Measurements from ENCODE around the gene FARS2.
A peak's percentile ranks its signal among the peaks of the same experiment; 100 is the strongest.

Gene FARS2

DNA sequence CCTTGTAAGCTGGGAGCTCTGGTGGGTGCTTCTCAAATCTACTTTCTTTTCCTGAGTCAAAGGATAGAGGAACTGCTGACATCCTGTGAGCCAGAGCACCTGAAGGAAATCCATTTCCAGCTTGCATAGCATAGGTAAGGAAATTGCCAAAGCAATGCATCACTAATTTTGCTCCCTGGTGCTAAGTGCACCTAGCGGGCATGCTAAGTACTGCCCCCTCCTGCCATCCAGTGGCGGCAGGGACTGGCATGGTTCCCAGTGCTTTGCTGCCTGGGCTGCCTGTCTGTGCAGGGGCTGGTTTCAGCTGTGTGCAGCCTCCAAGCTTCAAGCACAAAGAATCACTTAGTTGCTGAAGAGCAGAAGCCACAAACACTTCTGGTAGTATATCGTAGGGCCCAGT, 63.9 kb downstream of the FARS2 start:
- no peak for DNase-seq (ENCODE audit: low read depth, low spot score)

DNA sequence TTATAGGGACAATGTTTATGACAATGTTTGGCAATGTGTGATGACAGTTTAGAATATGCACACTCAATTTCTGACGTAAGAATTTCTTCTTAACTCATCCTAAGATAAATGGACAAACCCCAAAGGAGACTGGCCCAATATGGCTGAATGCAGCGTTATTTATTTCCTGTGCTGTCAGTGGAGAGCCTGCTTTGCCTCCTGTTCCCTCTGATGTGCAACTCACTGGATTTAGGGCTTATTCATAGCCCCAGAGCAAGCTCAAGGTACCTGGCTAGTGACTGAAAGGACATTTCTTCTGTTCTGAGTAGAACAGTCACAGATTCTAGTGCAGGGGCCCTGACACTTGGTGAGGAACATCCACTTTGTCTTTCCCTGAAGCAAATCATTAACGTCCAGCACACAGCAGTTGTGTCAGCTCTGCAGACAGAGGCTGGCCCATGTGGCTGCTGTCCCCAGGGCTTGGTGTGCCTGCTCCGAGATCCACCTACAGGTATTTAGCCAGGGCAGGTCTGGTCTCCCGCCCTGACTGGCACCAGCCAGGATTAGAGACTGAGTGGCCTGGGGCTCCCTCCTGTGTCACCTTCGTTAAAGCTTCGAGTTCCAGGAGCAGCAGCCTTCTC, 64.8 kb downstream of the FARS2 start:
- no peak for DNase-seq (ENCODE audit: low read depth, low spot score)

DNA sequence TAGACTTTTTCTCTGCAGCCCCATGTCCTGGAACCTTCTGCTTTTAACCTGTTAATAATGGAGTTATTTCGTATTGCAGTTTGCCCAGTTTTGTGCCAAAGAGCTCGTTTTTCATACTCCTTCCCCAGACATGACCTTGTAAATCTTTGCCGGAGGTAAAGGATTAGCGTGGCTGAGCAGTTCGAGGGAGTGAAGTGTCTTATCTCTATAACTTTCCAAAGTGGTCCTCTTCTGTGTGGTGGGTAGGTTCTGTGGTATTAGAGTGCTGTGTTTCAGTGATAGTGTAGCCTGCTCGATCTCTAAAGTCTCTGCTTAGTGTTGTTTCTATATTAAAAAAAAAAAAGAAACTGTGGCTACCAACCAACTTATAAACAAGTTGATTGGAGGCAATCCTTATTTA, 67.5 kb downstream of the FARS2 start:
- no peak for DNase-seq (ENCODE audit: low read depth, low spot score)

DNA sequence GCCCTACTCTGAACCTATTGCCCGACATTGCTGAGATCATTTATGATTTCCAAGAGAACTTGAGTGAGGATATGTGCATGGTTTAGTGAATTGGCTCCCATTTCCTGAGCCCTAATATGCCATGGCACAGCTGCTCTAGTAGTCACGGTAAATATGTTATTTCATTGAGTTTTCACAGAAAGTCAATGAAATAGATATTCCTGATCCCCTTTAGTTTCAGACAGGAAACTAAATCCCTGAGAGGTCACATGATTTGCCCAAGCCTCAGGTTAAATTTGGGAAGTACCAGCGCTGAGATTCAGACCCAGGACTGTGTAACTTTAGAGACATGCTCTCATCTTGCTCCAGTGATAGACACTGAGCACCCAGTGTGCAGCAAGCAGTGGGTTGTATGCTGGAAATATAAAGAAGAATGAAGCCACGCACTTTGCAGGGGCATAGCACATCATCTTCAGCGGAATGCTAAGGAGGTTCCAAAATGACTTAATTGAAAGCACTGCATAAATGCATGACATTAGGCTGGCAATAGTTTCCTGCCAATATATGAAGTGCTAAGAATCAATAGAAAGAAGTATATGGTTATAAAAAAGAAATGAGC, 70.6 kb downstream of the FARS2 start:
- DNase-seq (ENCODE audit: low read depth, low spot score) = no peak

DNA sequence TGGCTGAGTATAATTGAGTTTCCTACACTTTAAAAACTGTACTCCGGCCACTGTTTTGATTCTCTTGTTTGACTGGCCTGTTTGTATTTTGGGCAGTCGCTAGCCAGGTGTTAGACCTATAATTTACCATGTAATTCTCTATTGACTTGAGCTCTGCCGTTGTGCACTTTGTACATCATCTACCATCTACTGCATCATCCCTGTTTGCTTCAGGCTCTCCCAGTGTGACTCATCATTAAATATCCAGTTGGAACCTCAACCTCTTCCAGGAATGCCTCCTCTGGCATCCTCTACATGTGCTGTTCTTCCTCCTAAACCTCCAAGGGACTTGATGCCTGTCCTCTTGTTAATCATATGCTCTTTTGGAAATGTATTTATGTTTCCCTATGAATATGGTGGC, 72.3 kb downstream of the FARS2 start:
- peak; percentile 24 for DNase-seq (ENCODE audit: low read depth, low spot score)

DNA sequence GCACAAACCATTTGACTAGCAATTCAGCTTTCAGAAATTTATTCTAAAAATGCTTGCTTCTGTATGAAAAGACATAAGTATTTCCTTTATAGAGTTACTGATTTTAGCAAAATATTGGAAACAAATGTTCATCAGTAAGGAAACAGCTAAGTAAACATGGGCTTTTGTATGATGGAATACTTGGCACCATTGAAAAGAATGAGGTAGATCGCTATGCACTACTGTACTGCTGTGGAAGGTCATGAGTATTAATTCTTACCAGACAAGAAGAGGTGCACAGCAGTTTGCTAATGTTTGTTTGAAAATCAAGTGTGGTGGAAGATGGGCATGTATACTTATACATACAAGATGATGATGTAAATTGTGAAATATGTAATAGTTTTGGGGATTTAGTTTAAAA, 73.0 kb downstream of the FARS2 start:
- no peak for DNase-seq (ENCODE audit: low read depth, low spot score)

DNA sequence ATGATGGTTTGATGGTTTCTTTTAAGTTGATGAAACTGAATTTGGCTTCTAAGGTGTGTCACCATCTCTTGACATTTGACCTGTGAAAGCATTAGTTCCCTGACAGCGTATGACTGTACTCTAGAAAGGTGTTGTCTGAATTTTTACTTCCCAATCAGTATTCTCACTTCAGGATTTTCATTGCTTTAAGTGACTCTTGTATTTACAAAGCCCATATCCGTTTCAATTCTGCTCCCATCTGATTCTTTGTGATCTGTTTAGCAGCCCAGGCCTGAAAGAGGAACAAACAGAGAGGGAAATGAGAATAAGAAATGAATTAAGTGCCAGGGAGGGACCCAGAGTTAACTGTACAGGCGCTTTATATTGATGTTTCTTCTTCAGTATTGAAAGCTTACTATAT, 73.7 kb downstream of the FARS2 start:
- DNase-seq (ENCODE audit: low read depth, low spot score) = no peak

DNA sequence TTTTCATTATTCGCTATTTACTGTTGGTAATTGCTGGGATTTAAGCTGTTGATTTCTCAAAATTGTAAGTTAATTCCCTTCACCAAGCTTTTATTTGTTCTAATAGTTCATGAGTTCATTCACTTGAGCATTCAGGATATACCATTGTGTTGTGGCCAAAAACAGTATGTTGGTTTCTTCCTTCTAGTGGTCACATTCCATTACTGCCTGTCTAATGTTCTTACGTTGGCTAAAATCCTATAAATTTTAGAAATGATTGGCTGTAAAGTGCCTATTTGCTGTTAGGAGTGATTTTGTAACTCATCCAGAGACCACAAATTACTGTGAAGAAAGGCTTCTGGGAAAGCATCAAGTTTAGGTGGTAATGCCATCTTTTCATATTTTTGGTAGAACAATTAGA, 76.3 kb downstream of the FARS2 start:
- peak; percentile 79 for DNase-seq (ENCODE audit: low read depth, low spot score)

DNA sequence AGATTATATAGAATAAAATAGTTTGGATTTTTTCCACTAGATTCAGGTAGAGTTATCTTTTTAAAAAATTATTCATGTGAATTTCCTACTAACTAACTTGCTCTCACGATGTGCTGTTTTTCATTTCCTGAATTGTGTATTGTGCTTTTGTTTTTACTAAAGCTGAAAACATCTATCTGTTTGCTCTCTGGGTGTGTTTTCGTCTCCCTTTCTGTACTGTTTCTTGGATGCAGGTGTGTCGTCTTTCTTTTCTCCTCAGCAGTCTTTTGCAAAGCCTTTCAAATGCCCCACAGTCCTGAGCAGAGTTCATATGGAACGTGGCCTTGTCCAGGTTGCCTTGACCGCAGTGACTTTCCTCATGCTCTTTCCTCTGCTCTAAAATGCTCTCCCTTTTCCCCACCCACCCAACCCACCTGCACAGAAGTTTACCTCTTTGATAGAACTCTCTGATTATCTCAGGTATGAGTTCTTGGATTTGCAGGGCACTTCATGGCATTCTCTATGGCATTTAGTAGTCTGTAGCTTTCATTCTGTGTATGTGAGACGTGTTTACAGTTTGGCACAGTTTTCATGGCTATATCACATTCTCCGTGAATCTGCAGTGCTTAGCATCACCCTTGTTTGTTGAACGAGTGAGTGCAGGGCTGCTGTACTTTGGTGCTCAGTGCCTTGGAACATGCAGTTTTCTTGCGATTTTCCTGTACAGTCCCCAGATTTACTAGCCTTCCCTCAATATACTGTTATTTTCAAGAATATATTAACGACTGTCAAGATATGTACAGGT, 77.1 kb downstream of the FARS2 start:
- no peak for DNase-seq (ENCODE audit: low read depth, low spot score)

DNA sequence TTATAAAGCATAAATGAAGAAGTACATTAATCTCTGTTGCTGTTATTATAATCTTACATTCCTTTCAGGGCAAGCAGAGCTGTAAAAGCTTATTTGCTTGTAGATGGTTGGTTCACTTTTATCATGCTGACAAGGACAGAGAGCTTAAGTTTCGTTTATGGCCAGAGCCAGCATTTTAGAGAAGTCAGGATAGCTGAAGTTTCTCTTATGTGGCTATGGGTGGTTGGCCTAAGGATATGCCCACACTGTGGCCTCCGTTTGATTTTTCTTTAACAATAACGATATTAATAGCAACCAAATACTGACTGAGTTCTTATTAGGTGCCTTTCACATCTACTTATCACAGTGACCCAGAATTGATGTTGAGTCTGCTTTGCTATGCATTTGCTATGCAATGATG, 78.5 kb downstream of the FARS2 start:
- no peak for DNase-seq (ENCODE audit: low read depth, low spot score)

DNA sequence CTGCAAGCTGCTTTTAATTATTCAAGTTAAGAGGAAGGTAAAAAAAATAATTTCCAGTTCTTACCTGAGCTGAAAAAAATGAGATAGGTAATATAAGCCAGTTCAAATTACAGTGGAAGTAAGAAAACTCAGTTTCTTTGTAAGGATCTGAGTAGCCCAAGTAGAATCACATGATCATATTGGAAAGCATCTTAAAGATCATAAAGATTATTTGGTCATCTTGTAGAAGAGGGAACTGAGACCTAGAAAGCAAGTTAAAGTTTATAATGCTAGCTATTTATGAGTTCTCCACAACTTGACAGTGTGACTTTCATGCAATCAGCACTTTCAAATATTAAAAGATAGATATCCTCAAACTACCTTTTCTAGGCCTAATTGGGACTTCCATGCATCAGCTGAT, 80.5 kb downstream of the FARS2 start:
- no peak for DNase-seq (ENCODE audit: low read depth, low spot score)

DNA sequence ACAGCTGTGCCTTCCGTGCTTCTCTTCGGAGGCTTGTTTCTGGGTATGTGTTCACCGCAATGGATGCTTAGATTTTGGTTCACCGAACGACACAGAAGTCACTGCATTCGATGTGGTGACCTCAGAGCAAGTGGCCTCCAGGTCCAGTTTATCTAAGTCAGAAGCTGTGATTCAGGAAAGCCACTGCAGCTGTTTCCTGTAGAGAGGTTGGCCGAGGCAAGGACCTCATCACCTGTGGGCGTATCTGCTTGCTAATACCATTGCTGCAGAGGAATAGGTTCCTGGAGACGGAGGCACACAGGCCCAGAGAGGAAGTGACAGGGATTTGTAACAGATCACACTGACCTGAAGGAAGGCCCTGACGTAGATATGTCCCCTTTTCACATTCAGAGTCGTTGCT, 82.7 kb downstream of the FARS2 start:
- DNase-seq (ENCODE audit: low read depth, low spot score) = no peak

DNA sequence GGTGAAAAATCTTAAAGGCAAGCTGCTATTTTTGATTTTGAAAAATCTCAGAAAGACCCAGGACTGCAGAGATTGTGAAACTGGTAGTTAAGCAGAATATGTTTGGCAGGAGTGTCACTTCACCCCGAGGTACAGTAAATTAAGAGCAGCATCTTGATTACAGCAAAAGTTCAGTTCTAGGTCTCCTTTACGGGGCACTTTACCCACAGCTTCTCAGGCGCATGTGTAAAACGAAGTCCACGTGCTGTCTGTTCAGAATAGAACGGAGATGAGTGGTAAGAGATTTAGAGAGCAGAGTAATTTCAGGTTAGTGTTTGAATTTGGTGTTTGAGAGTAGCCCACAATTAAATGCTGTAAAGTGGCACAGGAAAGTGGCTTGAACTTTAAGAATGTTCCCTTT, 84.0 kb downstream of the FARS2 start:
- DNase-seq (ENCODE audit: low read depth, low spot score) = no peak

DNA sequence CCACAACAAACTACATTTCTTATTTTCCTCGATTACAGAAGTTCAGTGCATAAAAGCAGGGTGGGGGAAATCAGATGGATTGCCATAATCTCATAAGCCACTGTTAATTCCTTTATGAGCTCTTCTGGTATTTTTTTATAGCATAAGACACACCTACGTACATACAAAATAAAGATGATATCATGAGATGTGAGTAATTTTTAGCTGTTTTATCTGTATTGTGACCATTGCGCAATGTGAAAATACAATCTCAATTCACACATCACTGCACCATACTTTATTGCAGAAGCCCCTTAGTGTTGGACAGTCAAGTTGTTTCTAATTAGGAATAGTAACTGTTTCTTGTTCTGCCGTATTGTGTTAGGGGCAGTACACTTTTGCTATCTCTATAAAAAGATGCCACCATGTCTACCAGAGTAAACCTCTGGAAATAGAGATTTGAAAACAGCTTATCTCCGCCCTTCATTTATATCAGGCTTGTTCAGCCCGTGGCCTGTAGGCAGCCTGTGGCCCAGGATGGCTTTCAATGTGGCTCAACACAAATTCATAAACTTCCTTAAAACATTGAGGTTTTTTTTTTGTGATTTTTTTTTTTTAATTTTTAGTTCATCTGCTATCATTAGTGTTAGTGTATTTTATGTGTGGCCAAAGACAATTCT, 90.4 kb downstream of the FARS2 start:
- DNase-seq (ENCODE audit: low read depth, low spot score) = no peak

DNA sequence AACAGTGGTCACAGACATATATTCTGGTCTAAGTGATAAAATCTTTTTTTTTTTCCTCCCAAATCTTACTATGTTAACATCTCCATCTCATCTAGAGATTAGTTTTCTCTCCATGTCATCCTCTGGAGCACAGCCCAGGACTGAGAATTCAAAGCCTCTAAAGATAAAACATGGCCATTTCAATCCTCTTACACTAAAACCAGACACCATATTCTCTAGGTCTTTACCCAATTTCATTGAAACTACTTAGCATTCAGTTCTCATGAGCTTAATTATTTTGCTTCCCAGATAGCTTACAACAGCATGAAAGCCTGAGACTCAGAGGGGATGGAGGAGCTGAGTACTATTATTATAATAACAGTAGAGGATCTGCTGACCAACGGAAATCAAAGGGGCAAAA, 92.7 kb downstream of the FARS2 start:
- no peak for DNase-seq (ENCODE audit: low read depth, low spot score)

DNA sequence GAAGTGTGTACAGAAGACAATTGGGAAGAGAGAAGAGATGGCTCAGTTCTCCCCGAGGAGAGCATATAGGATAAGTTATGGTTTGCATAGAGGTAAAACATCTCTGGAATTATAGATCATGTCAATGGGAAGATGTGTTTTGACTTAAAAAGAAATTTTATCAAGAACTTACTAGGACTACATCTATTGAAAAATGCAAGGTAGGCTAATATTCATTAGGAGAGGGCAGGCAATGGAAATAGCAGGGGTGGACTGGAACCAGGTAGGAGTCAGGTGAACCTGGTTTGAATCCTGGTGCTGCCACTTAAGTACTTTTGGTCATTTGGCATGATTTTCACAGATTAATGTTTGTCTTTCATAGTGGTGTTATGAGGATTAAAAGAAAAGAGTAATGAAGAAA, 96.2 kb downstream of the FARS2 start:
- no peak for DNase-seq (ENCODE audit: low read depth, low spot score)

DNA sequence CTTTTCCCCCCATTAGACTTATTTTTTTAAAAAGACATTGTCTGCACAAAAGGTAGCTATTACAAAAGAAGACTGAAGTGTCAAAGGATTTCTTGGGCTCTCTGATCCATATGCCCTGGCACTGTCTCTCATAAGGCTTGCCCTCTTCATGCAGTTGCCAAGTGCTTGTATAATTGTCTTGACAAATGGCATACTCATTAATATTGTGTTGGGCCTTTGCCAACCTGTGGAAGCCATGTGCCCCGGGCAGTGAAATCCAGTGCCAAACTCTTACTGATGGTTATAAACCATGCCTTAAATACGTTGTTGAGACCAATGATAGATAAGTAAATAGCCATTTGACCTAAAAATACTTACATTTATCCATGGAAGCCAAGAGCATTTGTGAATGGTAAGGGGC, 98.1 kb downstream of the FARS2 start:
- no peak for DNase-seq (ENCODE audit: low read depth, low spot score)

DNA sequence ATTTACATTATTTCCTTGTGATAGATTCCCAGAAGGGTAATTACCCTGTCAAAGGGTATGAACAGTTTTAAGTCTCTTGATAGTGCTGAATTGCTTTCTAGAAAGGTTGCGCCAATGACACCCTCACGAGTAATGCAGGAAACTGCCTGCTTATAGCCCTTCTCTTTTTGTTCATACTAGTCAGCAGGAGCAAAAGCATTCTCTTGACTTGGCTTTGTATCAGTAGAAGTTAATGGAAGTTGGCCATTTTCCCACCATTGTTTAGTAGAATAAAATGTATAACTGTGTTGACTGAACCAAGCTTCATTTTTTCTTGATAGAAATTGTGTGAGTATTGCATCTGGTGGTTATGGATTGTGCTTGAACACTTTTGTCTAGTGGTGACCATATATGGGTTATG, 100.1 kb downstream of the FARS2 start:
- peak; percentile 9 for DNase-seq (ENCODE audit: low read depth, low spot score)

DNA sequence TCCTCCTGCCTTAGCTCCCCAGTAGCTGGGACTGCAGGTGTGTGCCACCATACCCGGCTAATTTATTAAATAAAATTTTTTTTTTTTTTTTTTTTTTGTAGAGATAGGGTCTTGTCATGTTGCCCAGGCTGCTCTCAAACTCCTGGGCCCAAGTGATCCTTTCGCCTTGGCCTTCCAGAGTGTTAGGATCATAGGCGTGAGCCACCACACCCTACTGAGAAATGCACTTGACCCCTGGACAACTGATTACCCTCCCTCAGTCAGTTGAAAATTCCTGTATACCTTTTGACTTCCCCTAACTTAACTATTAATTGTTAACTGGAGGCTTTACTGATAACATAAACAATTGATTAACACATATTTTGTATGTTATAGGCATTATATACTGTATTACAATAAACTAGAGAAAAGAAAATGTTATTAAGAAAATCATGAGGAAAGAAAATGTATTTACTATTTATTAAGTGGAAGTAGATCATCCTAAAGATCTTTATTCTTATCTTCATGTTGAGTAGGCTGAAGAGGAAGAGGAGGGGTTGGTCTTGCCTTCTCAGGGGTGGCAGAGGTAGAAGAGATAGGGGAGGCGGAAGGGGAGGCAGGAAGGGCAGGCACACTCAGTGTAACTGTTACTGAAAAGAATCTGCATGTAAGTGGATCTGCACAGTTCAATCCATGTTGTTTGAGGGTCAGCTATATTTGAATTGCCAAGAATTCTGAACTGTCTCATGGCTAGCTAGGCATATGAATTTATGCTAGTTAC, 104.3 kb downstream of the FARS2 start:
- no peak for DNase-seq (ENCODE audit: low read depth, low spot score)

DNA sequence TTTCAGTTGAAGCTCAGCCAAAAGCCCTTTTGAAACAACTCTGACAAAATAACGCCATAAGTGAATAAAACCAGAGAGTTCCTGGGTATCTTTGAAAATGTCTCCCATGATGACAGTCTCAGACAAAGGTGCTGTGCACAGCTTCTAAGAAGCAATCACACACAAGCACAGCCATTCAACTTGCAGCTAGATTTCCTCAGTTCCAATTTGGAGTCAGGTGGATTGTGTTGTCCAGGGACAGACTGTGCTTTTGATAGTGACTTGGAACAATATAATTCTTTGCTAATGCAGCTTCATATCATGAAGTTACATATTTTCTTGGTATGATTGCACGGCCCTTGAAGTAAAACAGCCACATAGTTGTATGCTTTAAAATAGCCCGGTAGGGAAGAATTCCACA, 105.6 kb downstream of the FARS2 start:
- no peak for DNase-seq (ENCODE audit: low read depth, low spot score)

DNA sequence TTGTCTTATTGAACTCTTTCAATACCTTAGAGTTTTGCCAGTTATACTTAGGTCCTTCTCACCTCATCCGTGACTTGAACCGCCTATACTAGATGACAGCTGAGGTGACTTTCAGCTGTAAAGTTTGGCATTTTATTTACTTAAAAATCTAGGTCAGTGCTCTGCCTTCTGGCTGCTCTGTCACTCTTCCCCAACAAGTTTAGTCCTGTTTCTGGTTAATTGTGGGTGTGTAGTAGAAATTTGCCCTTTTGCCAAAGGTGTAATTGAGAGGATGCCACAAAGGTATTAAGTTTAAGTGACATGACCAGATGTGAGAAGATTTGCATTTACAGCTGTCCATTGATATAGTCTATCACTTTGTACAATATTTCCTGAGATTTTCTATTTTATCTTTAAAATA, 106.2 kb downstream of the FARS2 start:
- DNase-seq (ENCODE audit: low read depth, low spot score) = no peak

DNA sequence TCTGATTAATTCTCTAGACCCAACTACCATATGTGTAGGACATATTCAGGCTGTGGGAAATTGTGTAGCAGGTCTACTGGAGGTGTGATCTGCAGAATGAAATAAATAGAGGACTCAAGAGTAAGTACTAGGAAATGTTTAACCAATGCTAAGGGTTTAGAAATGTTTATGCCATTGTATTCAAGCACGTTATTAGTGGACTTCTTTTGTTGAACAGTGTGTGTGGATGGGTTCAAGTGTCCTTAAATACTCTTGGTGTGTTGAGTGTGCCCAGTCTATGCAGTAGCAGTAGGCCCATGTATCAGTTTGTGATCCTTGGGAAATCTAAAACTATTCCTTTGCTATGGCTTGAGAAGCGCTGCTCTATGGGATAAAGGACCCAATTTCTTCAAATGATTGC, 112.1 kb downstream of the FARS2 start:
- no peak for DNase-seq (ENCODE audit: low read depth, low spot score)

All from astrocyte of the hippocampus (primary cell).